Aorta (tissue), 5 donors: ENCODE results near the gene DYNC2I2. TPM values are rescaled to one million over a fixed set of nuclear protein-coding genes. Genes with fewer than 3 reads are reported as not detected.

Source experiments
- ATAC-seq: fragments of 200-7000 bp; cut with Tn5 transposase; one replicate; pipeline ENCODE4 v1.9.1; 2022; ENCODE audit warnings: moderate library complexity; ENCODE audit not compliant: low FRiP score
- DNase-seq, 2 donors: peaks; one replicate each; pipeline ENCODE4 v3.0.0-alpha.2; 2020
- H3K27ac ChIP-seq, 2 donors: one replicate each; pipeline ENCODE4 v1.5.1; 2013; ENCODE audit warnings: low read length in 2 of 2, mild to moderate bottlenecking in 2 of 2, moderate library complexity in 2 of 2, control low read depth in 1 of 2, inconsistent platforms in 1 of 2, low read depth in 1 of 2
- H3K27me3 ChIP-seq, 2 donors: one replicate each; pipeline ENCODE4 v1.6.1; 2013; ENCODE audit warnings: control low read depth in 1 of 2, low read length in 1 of 2, mild to moderate bottlenecking in 1 of 2, moderate library complexity in 1 of 2; ENCODE audit not compliant: insufficient read depth in 2 of 2, control insufficient read depth in 1 of 2
- H3K36me3 ChIP-seq, 2 donors: one replicate each; pipeline ENCODE4 v1.6.1; 2013; ENCODE audit warnings: control low read depth in 1 of 2, low read length in 1 of 2, mild to moderate bottlenecking in 1 of 2; ENCODE audit not compliant: insufficient read depth in 2 of 2, control insufficient read depth in 1 of 2
- H3K4me1 ChIP-seq, 2 donors: one replicate each; pipeline ENCODE4 v1.6.1; 2013; ENCODE audit warnings: low read length in 2 of 2, control low read depth in 1 of 2, mild to moderate bottlenecking in 1 of 2, moderate library complexity in 1 of 2; ENCODE audit not compliant: insufficient read depth in 2 of 2, control insufficient read depth in 1 of 2
- H3K4me3 ChIP-seq, 2 donors: one replicate each; pipeline ENCODE4 v1.5.1; 2013; ENCODE audit warnings: low read length in 2 of 2, control low read depth in 1 of 2, mild to moderate bottlenecking in 1 of 2
- H3K9me3 ChIP-seq: one replicate; pipeline ENCODE4 v1.6.1; 2013; ENCODE audit warnings: mild to moderate bottlenecking, low read length; ENCODE audit not compliant: control insufficient read depth
- WGBS, 2 donors: extraction: QIAGEN DNeasy Blood & Tissue Kit; methylation state at CpG; one replicate each; pipeline ENCODE4 v1.1.7; 2013; 5-methylcytosine and 5-hydroxymethylcytosine counted together
- intact Hi-C, 2 donors: fragments of 100-400 bp; cut with DNase I; formaldehyde crosslinking; loops; one replicate each; pipeline versions ENCODE4 v1.14.2 to v1.15.0; 2022
- long read RNA-seq, 2 donors: library from polyadenylated mRNA; unstranded; transcript quantifications; one replicate each; pipeline ENCODE4 v2.0.0, GENCODE V29; 2020 to 2021
- polyA plus RNA-seq, 2 donors: library from polyadenylated mRNA; stranded (reverse); fragments of 200-250 nt; gene quantifications; one replicate each; pipeline ENCODE4 v1.2.3, GENCODE V29; 2013
- total RNA-seq, 2 donors: library from RNA; stranded (reverse); fragmentation: NEBNext Ultra II Directional; extraction: Animal tissue kit (Norgen Biotek cat#: 25700); gene quantifications; one replicate each; pipeline ENCODE4 v1.2.1, GENCODE V29; 2021
- donor health status: healthy with polysubstance abuse.
- donor health status: Bipolar disorder and iron deficiency.
- donor health status: DM: no; HTN: no; CAD: no.
- donor health status: DM: no; HTN: no; CAD: no.
- donor health status: DM: yes; HTN: yes; CAD: no.

The DYNC2I2 gene
- total RNA-seq (10 to 100 TPM in 1 of 2 donors, 1 to 10 TPM in 1; 9.0 to 15.3 TPM), polyA plus RNA-seq (10 to 100 TPM; 20.2 to 55.3 TPM)
- long read RNA-seq, donor 1, transcript WDR34-201 (9 exons, 1,755 nt), result major isoform, 115 of 140 reads
- long read RNA-seq, donor 1, partial matches to known transcripts, result 6 of 140 reads
- long read RNA-seq, donor 1, other reads (novel, unspliced or antisense), result 19 of 140 reads
- long read RNA-seq, donor 2, transcript WDR34-201 (9 exons, 1,755 nt), result major isoform, 12 of 18 reads
- long read RNA-seq, donor 2, partial matches to known transcripts, result 1 of 18 reads
- long read RNA-seq, donor 2, other reads (novel, unspliced or antisense), result 5 of 18 reads

DNA sequence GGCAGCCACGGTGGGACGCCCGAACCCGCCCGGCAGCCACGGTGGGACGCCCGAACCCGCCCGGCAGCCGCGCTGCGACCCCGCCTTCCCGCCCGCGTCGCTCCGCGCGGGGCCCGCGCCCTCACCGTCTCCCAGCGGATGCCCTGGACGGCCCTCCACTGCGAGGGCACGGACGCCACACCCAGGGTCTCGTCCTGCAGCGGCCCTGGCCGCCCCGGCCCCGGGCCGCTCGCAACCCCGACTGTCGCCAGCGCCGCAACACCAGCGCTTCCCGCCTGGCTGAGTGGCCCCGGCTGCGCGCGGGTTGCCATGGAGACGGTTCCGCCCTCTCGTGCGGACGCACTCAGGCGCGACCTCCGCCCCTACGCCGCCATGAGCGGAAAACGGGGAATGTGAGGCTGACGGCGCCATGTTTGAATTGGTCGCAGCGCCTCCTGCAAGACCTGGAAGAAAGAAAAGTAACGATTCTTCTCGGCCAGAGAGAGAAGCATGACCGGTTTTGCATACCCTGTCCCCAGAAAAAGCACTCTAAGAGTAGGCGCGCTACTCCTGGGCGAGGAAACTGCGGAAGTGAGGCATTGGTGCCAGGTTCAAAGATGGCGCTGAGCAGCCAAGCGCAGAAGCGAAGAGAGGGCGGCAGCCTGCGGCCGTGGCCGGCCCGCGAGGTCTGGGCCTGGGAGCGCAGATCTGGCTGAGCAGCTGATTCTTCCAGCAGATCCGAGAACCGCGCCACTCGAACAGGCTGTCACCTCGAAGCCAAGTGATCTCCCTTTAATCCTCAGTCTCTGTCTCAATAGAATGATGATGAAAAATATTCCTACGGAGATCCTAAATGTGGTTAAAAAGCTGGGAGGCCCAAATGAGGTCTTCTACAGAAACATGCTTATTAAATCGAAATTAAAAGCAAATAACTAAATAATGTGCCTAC, at the start of gene DYNC2I2:
Gene DYNC2I2, minus strand, starts transcription at position 432 of the 928 bp plus-strand sequence. Its CDS starts 121 bp downstream, at position 311.
- Histone ChIP-seq H3K4me3 (peak within 1 kb of the TSS; percentile 38 to 62), H3K36me3 (no peaks in the 10 kb centered on the region), H3K27ac (peak within 1 kb of the TSS; percentile 52 to 98), H3K9me3 (no peaks in the 10 kb centered on the region), H3K27me3 (no peaks in the 10 kb centered on the region), H3K4me1 (no peaks in the 10 kb centered on the region)
- DNase-seq, result peak; percentile 99
- intact Hi-C loops, result loop anchor here in 1 of 2 donors (2.0 kb wide), 1 partner anchor 32 kb away; the partner anchor contains the start of gene SET
- 1% methylated on average over 86 of the region's 86 CpGs for WGBS, 2 donors
- ATAC-seq, result peak; percentile 99

DNA sequence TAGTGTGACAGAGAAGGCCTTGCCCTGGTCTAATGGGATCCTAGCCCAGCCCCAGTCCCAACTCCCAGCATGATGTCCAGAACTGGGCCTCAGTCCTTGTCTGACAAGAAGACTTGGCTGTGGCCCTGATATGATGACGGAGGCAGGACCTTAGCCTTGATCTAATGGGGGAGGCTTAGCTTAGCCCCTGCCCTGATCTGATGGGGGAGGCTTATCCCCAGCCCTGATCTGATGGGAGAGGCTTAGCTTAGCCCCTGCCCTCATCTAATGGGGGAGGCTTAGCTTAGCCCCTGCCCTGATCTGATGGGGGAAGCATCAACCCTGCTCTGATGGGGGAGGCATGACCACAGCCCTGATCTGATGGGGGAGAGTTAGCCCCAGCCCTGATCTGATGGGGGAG, 49.4 kb upstream of the DYNC2I2 start:
- Histone ChIP-seq H3K36me3 (no peaks in the 10 kb centered on the region), H3K9me3 (no peaks in the 10 kb centered on the region), H3K27ac (no peak overlapping the region), H3K27me3 (no peaks in the 10 kb centered on the region), H3K4me1 (no peaks in the 10 kb centered on the region), H3K4me3 (no peak overlapping the region)
- ATAC-seq (no peak), DNase-seq (peak in 1 of 2 donors; percentile 17)
- intact Hi-C loops, result no loop called here
- WGBS, 2 donors, result 90 to 100% methylated on average over 1 of the region's 1 CpG

GRCh38 chr9:128705051-128705965, 48.7 kb upstream of the DYNC2I2 start:
- Histone ChIP-seq H3K4me1 (no peaks in the 10 kb centered on the region), H3K9me3 (no peaks in the 10 kb centered on the region), H3K27me3 (no peaks in the 10 kb centered on the region), H3K27ac (no peak overlapping the region), H3K36me3 (no peaks in the 10 kb centered on the region), H3K4me3 (no peak overlapping the region)
- intact Hi-C loops, result no loop called here
- DNase-seq (peak; percentile 44 to 64), ATAC-seq (no peak)
- 90 to 92% methylated on average over 36 of the region's 36 CpGs for WGBS, 2 donors

DNA sequence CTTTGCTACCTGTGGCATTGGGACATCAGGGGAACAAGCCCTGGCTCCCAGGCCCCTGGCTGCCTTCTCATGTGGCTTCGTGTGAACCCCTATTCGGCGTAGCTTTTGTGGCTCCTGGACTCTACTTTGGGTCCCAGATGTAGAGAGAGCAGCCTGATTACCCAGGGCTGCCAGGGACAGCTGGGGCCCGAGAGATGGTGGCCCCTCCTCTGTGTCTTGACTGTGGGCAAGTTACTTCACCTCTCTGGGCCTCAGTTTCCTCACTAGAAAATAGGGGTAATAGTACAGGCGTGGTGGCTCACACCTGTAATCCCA, 47.7 kb upstream of the DYNC2I2 start:
- Histone ChIP-seq H3K4me1 (no peaks in the 10 kb centered on the region), H3K9me3 (no peaks in the 10 kb centered on the region), H3K27ac (no peak overlapping the region), H3K4me3 (no peak overlapping the region), H3K27me3 (no peaks in the 10 kb centered on the region), H3K36me3 (no peaks in the 10 kb centered on the region)
- intact Hi-C loops, result no loop called here
- no peak for DNase-seq
- 95 to 98% methylated on average over 5 of the region's 5 CpGs for WGBS, 2 donors
- no peak for ATAC-seq

DNA sequence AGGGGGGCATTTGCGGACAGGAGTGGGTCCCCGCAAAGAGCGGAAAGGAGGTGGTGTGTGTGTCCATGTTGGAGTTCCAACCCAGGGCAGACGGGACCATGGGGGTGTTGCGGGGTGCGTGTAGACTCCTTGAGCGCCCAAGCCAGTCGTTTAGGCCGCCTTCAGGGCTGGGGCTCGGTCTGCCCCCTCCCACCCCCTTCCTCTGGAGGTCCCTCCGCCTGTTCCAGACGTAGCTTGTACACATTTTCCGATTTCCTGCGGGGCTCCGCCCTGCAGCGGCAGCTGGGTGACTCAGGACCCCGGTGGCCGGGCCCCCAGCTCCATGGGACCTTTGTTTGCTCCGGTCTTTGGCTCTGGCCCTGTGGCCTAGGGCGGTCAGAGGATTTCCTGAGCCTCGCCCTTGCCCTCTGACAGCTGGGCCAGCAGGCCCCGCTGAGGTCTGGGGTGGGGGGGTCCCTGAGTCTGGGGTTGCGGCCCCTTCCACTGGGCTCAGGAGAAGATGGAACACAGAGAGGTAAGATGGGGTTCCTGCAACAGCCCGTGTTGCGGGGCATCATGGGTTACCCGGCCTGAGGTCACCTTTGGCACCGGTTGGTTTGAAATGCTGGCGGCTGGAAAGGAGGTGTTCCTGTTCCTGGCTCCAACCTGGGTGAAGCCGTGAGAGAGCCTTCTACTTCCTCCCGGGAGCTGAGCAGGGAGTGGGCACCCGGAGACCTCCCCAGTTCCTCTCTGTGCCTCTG, 47.1 kb upstream of the DYNC2I2 start:
- no peaks in the 10 kb centered on the region for H3K4me1 ChIP-seq
- no peak overlapping the region for H3K27ac ChIP-seq
- H3K4me3 ChIP-seq, result no peak overlapping the region
- 77 to 84% methylated on average over 29 to 31 of the region's 31 CpGs for WGBS, 2 donors
- ATAC-seq (peak; percentile 37), DNase-seq (peak in 1 of 2 donors; percentile 80)
- H3K9me3 ChIP-seq, result no peaks in the 10 kb centered on the region
- intact Hi-C loops, result no loop called here
- H3K27me3 ChIP-seq, result no peaks in the 10 kb centered on the region
- no peaks in the 10 kb centered on the region for H3K36me3 ChIP-seq

GRCh38 chr9:128702949-128703615, 46.4 kb upstream of the DYNC2I2 start:
- ATAC-seq (peak; percentile 21), DNase-seq (peak in 1 of 2 donors; percentile 78)
- WGBS, 2 donors, result 6 to 7% methylated on average over 40 to 55 of the region's 55 CpGs
- Histone ChIP-seq H3K27ac (no peak overlapping the region), H3K4me1 (no peaks in the 10 kb centered on the region), H3K36me3 (no peaks in the 10 kb centered on the region), H3K4me3 (peak overlapping the region; percentile 29 to 40), H3K9me3 (no peaks in the 10 kb centered on the region), H3K27me3 (no peaks in the 10 kb centered on the region)
- intact Hi-C loops, result no loop called here

GRCh38 chr9:128702445-128702948, 45.9 kb upstream of the DYNC2I2 start, which contains the start of gene PKN3:
TSS of gene PKN3 (plus strand) at chr9:128702503. CDS start at chr9:128702916, 413 bp downstream.
- WGBS, 2 donors, result 0% methylated on average over 54 to 65 of the region's 65 CpGs
- no peaks in the 10 kb centered on the region for H3K27me3 ChIP-seq
- intact Hi-C loops, result no loop called here
- no peaks in the 10 kb centered on the region for H3K4me1 ChIP-seq
- no peaks in the 10 kb centered on the region for H3K9me3 ChIP-seq
- peak; percentile 89 for ATAC-seq
- H3K36me3 ChIP-seq, result no peaks in the 10 kb centered on the region
- peak; percentile 94 to 98 for DNase-seq
- peak within 1 kb of the TSS; percentile 29 to 40 for H3K4me3 ChIP-seq
- H3K27ac ChIP-seq, result no peak within 1 kb of the TSS
